22Rv1 (cell line): ENCODE measurements around the gene TMC8.

Experiments used
- H3K27ac ChIP-seq: fragments of 450-650 bp; 2 replicates; pipeline ENCODE4 v1.5.1; 2017
- ZFX ChIP-seq: fragments of 450-650 bp; IDR thresholded peaks from 2 replicates; pipeline ENCODE4 v1.6.1; 2017; ENCODE audit warnings: antibody characterized with exemption, borderline replicate concordance
- TF ChIP-seq, protein P1 (sequence below): fragments of 450-650 bp; IDR thresholded peaks from 2 replicates; pipeline ENCODE4 v1.5.1; 2017; ENCODE audit warnings: mild to moderate bottlenecking

The TMC8 gene

DNA sequence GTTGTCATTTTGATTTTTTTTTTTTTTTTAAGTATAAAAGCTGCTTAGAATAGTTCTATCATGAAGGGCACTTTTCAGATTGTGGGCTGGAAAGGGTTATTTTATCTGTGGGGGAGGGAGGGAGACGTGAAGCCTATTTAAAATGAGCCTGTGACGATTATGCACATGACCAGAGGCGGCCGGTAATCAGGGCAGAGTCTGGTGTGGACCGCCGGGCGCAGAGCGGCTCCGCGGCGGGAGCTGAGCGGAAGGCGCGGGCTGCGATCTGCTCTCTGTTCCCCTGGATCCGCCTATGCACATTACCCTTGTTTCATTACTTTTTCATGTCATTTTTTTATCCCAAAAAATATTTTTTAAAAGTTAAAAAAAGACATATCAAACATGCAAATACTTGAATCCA lies 25.5 kb upstream of the TMC8 start:
- no peak for TF ChIP-seq ZFX
- TF ChIP-seq, protein P1, sequence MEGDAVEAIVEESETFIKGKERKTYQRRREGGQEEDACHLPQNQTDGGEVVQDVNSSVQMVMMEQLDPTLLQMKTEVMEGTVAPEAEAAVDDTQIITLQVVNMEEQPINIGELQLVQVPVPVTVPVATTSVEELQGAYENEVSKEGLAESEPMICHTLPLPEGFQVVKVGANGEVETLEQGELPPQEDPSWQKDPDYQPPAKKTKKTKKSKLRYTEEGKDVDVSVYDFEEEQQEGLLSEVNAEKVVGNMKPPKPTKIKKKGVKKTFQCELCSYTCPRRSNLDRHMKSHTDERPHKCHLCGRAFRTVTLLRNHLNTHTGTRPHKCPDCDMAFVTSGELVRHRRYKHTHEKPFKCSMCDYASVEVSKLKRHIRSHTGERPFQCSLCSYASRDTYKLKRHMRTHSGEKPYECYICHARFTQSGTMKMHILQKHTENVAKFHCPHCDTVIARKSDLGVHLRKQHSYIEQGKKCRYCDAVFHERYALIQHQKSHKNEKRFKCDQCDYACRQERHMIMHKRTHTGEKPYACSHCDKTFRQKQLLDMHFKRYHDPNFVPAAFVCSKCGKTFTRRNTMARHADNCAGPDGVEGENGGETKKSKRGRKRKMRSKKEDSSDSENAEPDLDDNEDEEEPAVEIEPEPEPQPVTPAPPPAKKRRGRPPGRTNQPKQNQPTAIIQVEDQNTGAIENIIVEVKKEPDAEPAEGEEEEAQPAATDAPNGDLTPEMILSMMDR, result no peak
- H3K27ac ChIP-seq, result peak overlapping the region; percentile 40

DNA sequence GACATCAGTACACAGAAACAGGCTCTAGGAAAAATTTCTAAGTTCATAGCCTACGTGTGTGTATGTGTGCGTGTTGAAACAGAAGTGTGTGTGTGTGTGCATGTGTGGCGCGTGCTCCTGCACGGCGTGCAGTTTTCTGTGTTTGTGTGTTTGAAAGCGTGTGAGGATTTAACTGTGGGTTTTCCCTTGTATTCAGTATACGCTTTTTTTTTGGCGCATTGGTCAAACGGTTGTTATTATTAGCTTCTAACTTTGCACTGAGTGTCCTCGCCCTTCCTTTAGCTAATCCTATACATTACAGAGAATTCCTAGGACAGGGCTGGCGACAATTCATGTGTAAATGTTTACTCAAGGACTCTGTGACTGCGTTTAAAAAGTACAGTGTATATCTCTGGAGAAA lies 25.0 kb upstream of the TMC8 start:
- H3K27ac ChIP-seq, result peak overlapping the region; percentile 40
- TF ChIP-seq ZFX, result no peak
- TF ChIP-seq, protein P1, result no peak

DNA sequence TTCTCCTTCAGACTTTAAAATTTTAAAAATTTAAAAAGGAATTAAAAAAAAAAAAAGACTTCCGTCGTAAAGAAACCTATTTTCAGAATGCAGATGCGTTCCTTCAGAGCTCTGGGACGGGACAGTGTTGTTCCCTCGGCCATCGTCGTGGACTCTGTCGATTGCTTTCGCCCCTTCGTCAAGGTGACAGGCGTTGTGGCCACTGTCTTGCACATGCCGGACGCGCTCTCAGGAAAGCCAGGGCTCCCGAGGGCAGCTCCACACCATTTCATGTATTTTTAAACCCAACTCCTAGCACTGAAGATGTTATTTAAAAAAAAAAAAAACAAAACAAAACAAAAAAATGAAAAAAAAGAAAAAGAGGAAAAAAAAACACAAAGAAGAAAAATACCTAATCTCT lies 24.4 kb upstream of the TMC8 start:
- no peak for TF ChIP-seq ZFX
- TF ChIP-seq, protein P1, result no peak

GRCh38 chr17:78107457-78107856 lies 23.1 kb upstream of the TMC8 start:
- TF ChIP-seq ZFX, result no peak
- TF ChIP-seq, protein P1, result no peak
- no peak overlapping the region for H3K27ac ChIP-seq

More for the DNA sequence above, 24.4 kb upstream of the TMC8 start:
- H3K27ac ChIP-seq, result peak overlapping the region; percentile 40

DNA sequence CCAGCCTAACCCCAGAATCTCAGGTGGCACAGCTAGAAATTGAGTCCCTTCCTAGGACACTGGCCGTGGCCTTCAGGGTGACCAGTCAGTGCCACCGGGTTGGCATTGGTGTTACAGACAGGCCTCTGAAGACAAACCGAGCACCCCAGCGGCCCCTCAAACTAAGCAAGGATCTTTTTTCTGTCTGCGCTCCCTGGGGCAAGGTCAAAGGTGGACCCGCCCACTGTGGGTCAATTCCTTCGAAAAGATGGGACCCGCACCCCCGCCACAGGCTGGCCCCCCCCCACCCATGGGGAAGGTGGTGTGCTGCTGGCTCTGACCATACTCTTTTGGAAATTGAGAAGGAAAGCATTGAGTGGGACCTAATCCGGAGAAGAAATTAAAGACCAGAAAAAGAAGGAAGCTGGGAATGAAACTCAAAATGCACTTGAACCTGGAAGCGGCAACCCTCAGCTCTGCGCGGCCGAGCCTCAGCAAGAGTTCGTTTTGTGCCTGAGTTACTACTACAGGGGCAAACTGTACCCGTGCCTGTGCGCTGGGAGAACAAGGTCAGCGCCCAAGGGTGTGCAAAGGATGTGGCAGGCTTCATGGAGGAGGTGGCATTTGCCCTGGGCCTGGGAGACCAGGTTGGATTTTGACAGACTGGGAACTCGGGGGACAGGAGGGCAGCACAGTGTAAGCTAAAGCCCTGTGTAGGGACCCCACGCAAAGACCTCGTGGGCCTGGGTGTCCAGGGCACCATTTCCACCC lies 22.4 kb upstream of the TMC8 start:
- no peak overlapping the region for H3K27ac ChIP-seq
- TF ChIP-seq, protein P1, result no peak

GRCh38 chr17:78108726-78109488 lies 21.7 kb upstream of the TMC8 start:
- TF ChIP-seq, protein P1, result no peak
- no peak for TF ChIP-seq ZFX
- H3K27ac ChIP-seq, result no peak overlapping the region

DNA sequence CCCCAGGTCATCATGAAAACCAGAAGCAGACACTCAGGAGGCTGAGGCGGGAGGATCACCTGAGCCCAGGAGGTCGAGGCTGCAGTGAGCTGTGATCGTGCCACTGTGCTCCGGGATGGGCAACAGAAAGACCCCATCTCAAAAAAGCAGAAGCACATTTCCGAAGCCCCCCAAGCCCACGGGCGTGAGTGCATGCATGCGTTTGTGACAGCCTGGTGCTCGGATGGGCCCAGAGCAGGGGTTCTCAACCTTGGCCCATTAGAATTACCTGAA lies 21.1 kb upstream of the TMC8 start:
- TF ChIP-seq, protein P1, result no peak
- TF ChIP-seq ZFX, result no peak

More for the DNA sequence above, 21.1 kb upstream of the TMC8 start:
- no peak overlapping the region for H3K27ac ChIP-seq
